NCI-H2081 treated with DMSO at 0.1 percent for 48 hours (cell line): Measurements from ENCODE around the gene DCN.

Source experiments
- DNase-seq: peaks from one replicate; lab custom pipeline; 2025; lab: John Stamatoyannopoulos, UW

Gene DCN

DNA sequence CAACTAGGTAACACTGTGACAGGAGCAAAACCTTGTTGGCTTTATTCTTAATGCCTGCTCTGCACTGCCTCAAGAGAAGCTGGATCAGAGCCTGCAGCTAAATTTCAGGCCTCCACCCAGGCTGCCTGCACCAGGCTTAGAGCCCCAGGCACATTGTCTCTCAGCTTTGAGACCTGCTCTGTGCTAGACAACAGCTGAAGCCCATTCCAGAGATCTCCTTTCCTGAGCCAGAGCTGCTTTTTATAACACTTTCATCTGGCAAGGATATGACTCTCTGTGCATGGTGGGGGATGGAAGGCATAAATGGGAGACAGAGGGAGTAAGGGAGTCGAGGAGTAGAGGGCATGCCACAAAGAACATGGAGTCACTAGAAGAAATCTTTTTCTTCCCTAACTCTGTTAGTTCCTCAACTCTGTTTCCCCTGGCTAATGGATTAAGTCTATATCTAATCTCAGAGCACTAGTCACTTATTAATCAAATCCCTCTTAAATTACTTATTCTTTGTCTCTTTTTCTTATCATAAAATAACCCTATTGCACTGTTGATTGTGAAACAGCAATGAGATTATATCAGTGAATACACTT, 44.2 kb downstream of the DCN start:
- DNase-seq = no peak

DNA sequence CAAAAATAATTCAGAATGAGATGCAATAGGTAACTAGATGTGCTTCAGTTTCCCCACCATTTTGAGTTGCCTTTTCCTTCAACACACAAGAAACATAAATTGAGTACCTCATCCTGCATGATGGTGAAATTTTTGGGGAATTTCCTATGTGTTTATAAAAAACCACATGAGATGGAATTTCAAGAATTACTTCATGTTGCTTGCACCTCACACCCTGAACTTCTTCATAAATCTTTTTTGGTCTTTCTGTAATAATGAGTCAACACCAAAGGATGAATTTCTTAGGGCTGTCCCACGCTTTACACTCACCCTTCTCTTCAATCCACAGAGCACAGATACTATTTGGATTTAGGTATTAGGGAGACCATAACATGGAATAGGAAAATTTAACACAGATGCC, 48.7 kb downstream of the DCN start:
- no peak for DNase-seq

DNA sequence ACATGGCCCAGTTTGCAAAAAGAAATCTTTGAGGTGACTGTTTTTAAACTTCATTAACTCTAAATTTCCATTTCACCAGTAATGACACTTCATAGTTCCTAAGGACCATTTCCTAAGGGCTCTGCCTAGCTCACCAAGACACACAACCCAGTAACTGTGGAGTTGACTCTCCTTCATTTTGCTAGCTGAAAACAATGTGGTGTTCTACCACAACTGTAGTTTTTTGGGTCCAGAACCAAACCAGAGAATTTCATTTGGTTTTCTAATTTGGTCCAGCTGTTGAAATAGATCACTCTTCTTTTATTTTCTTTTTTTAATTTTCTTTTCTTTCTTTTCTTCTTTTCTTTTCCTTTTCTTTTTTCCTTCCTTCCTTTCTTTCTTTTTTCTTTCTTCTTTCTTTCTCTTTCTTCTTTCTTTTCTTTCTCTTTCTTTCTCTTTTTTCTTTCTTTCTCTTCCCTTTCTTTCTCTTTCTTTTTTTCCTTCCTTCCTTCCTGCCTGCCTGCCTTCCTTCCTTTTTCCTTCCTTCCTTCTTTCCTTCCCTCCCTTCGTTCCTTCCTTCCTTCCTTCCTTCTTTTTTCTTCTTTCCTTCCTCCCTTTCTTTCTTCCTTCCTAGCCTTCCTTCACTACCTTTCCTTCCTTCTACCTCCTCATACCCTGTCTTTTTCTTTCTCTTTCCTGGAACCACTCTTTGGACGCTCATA, 52.8 kb downstream of the DCN start:
- no peak for DNase-seq

DNA sequence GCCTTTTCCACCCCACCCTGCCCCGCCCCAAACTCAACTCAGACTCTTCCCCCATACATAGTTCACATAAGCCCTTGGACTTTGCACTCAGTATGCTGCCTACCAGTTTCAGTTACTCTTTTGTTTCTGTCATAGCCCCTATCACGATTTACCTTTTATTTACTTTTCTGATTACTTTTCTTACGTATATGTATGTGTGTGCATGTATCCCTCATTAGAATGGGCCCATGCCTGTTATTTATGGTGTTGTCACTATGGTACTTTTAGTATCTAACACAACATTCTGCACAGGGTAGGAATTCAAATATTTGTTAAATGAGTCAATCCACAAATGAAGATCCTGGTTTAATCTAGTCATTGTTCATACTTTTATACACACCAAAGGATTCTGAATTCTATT, 54.9 kb downstream of the DCN start:
- no peak for DNase-seq

DNA sequence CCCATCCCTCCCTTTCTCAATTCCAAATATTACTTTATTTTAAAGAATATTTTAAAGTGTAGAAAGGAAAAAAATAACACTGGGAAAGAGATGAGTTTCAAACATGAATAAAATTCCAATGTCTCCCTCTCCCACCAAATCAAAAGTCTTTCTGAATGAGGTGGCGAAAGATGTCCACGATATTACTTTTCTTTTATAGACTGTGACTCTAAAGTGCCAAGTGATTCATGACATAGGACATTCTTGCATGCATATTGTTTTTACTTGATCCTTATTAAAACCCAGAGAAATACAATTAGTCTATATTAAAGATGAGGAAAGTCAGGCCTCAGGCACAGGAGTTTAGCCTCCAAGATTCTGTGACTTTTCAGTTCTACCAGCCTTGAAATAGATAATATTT, 55.3 kb downstream of the DCN start:
- DNase-seq = no peak

DNA sequence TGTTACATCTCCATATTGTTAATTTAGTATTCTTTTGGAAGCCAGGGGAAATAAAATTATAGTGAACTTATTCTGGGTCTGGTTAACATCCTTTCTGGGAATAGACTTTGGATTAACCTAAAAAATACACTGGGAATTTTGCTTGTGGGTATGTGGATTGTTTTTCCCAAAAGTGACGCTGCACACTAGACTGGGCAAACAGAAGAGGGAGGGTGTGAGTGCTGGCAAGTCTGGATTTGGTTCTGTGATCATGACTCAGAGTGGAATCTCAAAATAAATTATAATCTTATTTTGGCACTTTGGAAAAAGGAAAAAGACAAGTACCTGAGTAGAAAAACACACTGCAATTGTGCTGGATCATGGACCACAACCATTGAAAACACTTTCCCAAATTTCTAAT, 56.1 kb downstream of the DCN start:
- no peak for DNase-seq

DNA sequence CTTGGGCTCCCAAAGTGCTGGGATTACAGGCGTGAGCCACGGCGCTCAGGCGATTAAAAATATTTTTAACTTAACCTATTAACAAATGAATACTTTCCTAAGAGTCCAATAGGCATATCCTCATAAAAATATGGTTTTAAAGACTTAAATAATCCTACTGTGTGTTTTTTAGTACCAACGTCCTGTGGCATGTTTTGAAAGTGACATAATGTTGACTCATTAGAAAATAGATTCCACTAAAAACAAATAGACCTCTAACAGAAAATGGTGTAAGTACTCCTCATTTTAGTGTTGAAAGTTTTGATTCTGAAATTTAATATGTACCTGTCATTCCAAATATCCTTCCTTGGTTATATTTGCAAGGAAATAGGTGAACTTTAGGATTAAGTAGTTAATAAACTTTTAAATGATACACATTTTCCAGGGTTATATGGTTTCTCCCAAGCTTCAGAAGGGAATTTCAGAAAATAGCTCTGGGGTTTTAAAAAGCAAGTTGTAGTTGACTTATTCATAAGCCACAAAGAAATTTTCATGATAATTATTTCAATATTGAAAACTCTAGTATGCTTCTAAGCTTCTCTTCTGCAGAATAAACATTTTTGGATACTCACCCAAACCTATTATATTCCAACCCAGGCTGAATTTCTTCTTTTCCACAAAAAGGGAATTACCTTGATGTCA, 59.2 kb downstream of the DCN start:
- DNase-seq = no peak

DNA sequence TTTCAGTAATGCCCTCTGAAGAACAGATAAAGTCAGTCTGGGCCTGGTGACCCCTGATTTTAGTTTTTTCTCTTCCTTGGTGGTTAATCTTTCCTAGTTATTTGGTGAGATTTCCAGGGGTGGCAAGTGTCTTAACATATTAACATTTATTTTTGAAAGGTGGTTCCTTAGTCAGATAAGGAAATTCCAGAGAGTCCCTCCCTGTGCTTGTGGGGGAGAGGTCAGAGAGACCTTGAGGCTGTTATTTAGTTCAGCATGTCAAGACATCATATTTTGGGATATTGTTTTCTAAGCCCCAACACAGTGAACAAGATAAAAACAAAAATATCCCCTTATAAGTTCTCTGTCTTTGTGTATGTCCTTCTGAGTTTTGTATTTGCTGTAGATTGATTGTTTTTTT, 61.8 kb downstream of the DCN start:
- no peak for DNase-seq

DNA sequence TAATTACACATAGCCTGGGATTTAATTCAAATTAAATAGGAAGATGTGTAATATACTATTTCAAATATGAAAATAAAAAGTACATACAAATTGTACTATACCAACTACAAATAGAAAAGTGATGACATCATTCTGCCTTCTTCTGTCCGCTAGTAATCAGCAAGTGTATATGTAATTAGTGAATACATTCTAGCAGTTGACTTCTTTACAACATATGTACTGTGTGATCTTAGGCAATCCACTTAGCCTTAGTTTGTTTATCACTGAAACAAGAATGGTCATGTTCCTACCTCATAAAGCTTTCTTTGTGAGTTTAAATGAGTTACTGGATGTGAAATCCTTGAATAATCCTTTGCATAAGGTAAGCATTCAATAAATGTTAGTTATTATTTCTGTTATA, 63.5 kb downstream of the DCN start:
- no peak for DNase-seq

DNA sequence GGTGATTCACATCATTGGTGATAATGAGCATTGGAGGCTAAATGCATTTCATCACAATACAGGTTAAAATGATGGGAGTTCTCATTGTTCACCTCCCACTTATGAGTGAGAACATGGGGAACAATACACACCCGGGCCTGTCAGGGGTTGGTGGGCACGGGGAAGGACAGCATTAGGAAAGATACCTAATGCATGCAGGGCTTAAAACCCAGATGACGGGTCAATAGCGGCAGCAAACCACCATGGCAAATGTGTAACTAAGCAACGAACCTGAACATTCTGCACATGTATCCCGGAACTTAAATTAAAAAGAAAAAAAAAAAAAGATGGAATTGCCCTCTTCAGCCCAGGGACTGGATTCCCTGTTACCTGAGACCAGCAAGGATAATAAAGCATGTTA, 69.0 kb downstream of the DCN start:
- no peak for DNase-seq

DNA sequence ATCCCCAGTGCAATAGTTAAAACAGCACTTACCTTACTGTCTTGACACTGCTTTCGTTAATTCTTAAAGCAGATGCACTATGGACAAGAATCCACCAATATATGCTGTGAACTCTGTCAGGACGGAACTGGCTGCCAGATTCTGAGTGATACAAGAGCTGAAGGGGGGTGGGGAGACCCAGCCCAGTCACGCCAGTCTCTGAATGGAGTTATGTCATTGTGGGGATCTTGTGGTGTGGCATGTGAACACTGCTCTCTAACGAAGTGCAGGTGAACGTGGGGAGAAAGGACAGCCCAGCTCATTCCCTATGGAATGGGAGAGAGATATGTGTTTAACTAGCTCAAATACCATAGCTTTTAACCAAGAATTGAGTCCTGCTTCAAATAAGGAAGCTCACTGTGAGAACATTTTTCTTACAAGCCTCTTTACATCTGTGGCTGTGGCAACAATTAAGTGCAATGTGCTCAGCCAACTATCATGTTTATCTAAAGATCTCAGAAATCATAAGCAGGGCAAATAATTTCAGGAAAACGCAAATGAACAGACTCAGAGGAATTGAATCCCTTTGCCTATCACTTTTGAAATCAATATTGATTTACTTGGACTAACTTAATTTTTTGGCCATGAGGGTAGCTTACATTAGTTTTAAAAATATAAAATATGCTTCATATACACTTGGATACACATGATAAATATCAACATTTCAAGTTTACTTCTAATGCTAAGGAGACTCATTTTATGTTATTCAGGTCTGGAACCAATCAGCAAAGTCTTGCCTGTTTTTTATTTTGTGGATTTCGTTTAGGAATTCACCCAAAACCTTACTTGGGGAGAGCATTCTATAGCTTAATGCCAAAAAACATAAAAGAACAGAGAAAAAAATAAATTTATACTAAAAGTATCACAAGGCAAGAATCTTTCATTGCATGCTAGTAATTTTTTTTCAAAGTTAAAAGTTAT, 71.0 kb downstream of the DCN start, which contains the start of gene LUM:
TSS of gene LUM (minus strand) at position 129 of the 960 bp plus-strand sequence. CDS start 2,515 bp downstream, outside the sequence.
- DNase-seq = no peak

DNA sequence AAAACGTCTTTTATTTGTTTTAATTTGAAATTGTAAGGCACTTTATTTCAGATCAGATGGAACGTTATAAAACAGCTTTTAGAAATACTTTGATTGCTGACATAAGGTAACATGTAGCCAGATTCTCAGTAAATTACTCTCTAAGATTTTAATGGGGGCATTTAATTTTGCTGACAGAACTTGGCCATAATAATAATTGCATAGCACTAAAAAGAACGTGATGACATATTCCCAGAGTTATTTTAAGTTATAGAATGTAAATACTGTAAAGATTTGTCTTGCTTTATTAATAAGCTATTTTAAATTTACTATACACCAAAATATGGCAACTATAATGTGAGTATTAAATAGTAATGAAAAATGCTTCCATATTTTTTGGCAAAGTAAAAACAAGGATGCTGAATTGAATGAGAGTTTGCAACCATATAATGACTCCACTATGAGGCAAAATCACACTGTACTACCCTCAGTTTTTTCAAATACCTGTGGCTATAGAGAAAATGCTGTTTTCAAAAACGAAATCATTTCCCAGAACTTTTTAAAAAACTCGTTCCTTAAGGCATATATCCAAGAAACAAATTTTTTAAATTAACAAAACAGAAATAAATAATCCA, 72.2 kb downstream of the DCN start:
- DNase-seq = no peak

DNA sequence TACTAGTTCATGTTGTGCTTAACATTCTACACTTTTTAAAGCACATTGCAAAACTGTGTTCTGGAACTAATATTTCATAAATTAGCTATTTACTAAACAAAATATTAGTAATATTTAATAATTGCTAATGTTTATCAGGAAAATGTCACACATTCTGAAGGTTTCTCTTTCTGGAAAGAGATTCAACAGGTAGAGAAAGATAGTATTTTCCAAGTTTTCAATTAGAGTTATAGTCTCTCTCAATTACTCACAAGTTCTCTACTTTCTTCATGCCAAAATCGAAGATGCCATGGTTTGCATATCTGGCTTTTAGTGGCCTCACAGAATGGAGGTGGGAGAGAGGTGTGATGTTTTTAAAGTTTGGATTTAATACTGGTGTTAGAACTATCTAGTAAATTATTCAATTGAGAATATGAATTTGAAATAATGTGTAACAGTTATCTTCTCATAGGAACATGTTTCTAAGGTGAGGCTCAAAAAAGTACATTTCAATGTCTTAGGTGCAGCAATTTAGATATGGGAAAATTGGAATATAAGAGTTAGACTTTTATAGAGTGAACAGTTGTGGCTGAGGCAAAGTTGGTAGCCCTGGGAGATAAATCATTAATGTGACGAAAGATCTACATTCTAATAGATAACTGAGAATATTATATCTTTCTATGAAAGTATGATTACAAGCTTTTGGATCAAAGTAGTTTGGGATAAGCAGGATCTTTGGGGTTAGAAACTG, 72.9 kb downstream of the DCN start:
- no peak for DNase-seq

DNA sequence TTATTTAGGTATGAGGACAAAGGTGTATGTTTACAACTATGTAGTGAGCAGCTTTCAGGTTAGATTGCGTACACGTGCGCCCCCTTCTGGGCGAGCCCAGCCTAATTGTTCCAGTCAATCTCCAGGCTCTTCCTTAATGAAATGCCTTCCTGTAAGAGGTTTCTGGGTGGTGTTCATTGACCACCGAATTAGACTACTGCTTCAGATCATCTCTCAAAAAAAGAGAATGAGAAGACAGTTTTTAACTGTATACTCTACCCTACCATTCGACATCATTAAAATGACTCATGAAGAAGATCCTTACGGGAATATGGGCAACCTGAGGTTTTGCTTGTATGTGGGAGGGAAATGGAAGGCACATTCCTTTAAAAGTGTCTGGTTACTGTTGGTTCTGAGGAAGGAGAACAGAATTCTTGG, 73.5 kb downstream of the DCN start:
- DNase-seq = no peak

DNA sequence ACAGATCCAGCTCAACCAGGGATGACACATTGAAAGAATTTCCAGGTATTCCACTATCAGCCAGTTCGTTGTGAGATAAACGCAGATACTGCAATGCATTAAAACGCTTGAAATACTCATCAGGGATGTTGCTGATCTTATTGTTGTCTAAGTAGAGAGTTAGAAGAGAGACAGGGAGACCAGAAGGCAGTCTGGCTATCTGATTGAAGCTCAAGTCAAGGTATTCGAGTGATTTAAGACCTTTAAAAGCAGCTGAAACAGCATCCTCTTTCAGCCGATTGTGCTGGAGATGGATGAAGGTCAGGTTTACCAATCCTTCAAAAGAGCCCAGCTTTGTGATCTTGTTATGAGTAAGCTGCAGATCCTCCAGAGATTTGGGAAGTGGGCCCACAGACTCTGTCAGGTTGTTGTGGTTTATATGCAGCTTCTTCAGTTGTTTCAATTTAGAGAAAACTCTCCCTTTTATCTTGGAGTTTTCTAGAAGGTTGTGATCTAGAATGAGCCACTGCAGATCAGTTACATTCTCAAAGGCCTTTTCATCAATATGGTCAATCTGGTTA, 74.3 kb downstream of the DCN start:
- no peak for DNase-seq

DNA sequence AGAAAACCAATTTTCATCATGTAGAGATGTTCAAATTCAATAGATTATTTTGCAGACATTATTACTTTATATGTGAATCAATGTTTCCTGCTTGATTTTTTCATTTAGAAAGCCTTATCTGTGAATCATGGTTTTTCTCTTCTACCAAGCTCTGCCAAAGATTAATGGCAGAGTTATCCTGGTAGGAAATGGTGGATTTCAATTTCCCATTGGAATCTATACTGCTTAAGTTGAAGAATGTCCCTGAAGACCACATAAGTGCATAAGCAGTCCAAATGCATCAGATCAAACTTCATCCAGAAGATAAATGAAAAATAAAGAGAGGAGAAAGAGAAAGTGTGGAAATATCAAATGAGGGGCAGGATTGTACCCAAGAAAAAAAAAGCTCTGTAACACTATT, 76.3 kb downstream of the DCN start:
- DNase-seq = no peak

DNA sequence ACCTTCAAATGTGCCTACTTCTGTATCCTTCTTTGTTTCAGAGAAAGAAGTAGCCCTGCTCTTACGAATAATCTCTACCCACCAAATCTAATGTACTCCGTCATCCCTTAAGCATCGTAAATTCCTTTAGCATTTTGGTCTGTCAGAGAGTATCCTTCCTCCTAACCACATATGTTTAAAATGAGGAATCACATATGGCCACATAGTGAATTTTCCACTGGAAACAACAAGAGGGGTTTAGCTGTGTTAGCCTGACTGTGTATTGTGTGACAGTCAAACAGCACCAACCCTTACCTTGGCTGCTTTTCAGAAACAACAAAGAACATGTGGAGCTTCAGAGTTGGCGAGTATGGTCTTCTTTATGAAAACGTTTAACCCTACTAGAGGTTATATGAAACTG, 76.8 kb downstream of the DCN start:
- no peak for DNase-seq

DNA sequence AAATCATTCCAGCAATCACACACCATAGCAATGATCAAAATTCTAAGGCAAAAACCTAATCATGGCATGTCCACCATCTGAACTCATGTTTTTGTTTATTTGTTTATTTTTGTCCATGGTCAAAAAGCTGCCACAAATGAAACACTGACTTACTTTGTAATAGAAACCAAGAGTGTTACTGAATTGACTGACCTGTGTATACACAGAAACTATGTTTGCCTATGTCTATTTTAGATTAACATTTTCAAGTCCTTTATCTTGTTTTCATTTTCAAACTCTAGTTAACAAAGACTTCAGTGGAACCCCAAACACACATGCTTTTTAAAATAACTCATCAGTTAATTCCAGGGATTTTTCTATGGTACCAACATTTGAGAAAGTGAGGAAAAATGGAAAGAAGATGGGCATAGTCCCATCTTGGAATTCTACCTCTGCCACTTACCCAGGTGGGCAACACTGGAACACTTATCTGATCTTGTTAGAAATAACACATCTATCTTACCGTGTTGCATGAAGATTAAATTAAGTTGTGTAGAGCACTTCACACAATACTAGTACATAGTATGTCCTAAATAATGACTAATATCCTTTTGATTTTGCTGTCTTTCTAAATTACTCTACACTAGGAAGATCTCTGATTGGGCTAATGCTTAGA, 77.7 kb downstream of the DCN start:
- no peak for DNase-seq

DNA sequence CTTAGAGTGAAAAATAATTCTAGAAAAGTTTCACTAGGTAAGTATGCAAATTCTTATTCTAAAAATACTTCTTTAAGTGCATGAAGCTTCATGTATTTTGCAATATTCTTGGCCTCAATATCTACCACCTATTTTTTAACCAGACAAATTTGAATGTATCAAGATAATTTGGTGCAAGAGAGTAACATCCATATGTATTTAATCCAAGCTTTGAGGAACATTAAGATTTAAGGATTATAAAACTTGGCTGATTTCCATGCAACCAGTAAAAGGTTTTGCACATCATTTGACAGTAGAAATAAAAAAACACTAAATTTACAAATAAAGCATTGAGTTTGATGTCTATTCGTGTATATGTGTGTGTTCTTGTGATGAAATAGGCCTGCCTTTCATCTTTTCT, 79.0 kb downstream of the DCN start:
- no peak for DNase-seq

DNA sequence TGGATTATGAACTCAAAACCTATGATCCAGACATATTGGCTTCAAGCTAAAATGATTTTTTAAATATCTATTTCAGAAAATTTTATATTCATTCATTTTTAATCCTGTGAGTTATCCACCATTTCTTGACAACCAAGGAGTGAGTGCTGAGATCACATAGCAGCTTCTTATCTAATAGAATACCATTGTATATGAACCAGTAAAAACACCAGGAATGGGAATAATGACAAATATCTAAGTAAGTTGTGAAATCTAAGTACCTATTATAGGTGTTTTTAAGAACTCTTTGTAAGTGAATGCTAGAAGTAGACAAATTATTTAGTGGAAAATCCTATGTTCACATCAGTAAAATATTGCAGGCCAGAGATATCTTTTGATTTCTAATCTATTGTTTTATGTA, 79.5 kb downstream of the DCN start:
- DNase-seq = no peak
